GM18870 (cell line): ENCODE data around the gene ESPNL.

Experiments used
- ATAC-seq: cut with Tn5 transposase; IDR thresholded peaks from one replicate; pipeline ENCODE4 v1.9.1; 2021; ENCODE audit warnings: moderate library complexity; ENCODE audit not compliant: unreplicated experiment

ESPNL gene

DNA sequence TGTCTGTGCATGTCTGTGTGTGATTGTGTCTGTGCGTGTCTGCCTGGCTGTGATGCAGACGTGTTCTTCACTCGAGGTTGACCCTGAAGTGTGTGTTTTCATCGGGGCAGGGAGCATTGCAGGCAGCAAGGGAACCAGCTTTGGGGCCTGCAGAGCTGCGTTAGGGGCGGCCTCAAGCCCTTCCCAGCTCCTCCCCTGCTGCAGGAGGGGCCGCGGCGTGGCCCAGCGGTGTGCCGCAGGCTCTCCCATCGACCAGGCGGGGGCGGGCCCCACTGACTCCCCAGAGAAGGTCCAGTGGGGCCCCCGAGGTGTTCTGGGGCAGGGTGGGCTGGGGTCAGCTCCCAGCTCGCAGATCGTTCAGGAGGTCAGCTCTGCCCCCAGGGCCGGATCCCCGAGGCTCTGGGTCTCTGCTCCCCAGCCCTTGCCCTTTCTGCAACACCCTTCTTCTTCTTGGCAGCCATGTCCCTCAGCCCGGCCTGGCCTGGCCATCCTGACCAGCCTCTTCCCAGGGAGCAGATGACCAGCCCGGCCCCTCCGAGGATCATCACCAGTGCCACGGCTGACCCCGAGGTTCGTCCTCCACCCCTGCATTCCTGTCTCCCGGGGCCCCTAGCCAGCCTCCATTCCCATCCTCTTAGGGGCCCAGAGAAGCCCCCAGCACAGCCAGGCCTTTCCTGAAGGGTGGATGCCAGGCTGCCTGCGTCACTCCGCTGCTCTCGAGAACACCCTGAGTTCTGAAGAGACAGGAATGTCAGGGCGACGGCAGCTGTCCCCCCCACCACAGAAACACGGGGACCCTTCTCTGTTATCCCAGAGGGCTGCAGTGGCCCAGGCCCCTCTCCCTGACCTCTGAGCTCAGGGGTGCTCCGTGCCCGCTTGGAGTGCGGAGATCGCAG is 27.3 kb downstream of the ESPNL start:
- no peak for ATAC-seq

DNA sequence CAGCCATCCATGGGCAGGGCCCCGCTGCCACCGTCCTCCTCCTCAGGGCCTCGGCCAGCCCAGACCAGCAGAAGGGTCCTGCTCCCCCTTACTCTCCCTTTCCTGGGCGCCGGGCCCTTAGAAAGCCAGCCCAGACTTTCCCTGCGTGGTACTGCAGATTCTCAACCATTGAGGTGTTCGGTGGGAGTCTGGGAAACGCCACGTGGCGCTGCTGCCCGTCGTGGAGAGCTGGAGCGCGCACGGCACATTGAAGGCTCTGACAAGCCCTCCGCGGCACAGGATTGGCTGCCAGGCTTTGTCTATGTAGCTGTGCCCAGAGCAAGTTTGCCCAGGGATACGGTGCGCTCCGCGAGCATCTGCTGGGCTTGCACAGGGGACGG is 27.9 kb downstream of the ESPNL start:
- ATAC-seq: no peak

DNA sequence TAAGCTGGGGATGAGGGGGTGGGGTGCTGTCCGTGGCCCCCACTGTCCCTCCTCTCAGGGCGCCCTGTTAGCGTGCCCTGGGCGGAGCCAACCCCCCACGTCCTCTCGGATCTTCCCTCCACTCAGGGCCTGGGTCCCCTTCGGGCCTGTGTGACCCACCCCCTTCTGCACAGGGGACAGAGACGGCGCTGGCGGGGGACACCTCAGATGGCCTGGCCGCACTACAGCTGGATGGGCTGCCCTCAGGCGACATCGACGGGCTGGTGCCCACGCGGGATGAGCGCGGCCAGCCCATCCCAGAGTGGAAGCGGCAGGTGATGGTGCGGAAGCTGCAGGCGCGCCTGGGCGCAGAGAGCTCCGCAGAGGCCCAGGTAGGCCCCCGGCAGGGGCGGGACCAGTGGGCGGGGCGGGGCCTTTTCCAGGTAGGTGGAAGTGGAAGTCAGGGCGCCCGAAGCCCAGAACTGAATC is 28.4 kb downstream of the ESPNL start:
- ATAC-seq: no peak

- no peak for ATAC-seq
Observed at GRCh38 chr2:238129166-238130010, 29.2 kb downstream of the ESPNL start.

GRCh38 chr2:238130111-238130695 is 30.1 kb downstream of the ESPNL start:
- ATAC-seq: no peak

DNA sequence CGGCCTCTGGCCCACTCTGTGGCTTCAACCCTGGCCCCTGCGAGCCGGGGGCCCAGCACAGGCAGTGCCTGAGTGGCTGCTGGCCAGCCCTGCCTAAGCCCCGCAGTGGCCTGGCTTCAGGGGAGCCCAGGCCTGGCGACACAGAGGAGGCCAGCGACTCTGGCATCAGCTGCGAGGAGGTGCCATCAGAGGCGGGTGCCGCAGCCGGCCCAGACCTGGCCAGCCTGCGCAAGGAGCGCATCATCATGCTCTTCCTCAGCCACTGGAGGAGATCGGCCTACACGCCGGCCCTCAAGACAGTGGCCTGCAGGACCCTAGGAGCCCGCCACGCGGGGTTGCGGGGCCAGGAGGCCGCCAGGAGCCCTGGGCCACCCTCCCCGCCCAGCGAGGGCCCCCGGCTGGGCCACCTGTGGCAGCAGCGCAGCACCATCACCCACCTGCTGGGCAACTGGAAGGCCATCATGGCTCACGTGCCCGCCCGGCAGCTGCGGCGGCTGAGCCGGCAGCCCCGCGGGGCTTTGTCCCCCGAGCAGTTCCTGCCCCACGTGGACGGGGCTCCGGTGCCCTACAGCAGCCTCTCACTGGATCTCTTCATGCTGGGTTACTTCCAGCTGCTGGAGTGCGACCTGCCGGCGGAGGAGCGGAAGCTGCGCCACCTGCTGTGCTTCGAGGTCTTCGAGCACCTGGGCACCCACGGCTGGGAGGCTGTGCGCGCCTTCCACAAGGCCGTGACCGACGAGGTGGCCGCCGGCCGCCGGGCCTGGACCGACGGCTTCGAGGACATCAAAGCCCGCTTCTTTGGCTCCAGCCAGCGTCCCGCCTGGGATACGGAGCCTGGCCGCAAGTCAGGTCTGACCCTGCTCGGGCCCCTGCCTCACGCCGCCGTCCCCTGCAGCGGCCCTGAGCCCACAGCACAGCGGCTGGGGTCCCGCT is 30.8 kb downstream of the ESPNL start:
- no peak for ATAC-seq

DNA sequence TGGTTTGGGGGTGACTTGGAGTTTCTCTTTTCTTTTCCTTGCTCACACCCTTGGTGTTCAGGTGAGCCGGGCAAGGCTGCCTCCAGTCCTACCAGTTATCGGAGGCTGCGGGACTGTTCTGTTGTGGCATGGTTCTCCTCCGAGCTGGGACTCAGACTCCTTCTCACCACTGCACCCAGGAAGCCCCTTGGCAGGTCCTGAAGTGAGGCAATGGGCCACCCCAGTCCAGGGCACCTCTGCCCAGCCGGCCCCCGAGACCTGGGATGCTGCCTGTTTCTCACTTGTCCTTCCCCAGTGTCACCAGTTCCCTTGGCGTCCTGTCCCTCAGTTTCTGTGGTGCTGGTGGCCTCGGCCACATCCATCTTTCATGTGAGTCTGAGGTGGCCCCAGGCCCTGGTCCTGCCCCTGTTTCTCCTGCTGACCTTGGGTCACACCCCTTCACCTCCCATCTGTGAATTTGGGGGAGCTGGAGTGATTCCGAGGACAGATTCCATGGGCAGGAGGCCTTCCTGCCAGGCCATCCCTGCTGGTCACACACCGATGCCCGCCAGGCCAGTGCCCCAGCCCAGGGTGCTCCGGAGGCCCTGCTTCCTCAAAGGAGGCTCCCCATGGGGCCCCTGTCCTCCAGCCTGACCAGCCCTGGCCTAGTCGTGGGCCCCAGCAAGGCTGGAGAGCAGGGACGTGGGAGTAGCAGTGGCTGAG is 31.8 kb downstream of the ESPNL start:
- no peak for ATAC-seq

- no peak for ATAC-seq
Observed at GRCh38 chr2:238132463-238133450, 32.6 kb downstream of the ESPNL start.

GRCh38 chr2:238133499-238134392 is 33.6 kb downstream of the ESPNL start:
- no peak for ATAC-seq

DNA sequence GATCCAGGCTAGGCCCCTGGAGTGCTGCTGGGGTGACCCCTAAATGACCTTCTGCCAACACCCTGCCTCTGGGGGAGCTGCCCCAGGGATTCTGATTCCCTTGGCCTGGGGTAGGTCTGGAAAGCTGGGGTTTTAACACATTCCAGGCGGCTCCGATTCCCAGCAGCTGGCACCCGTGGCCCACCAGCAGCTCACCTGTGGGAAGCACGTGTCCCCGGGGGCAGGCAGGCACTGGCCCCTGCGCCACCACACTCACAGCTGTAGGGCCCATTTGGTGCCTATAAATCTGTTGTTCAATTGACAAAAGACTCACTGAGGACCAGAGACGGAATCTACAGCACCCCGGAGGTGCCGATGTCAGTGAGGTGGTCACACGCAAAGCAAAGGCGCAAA is 34.2 kb downstream of the ESPNL start:
- no peak for ATAC-seq

GRCh38 chr2:238135601-238136150 is 35.5 kb downstream of the ESPNL start:
- ATAC-seq: no peak

- no peak for ATAC-seq
Observed at GRCh38 chr2:238136820-238137537, 36.8 kb downstream of the ESPNL start.

DNA sequence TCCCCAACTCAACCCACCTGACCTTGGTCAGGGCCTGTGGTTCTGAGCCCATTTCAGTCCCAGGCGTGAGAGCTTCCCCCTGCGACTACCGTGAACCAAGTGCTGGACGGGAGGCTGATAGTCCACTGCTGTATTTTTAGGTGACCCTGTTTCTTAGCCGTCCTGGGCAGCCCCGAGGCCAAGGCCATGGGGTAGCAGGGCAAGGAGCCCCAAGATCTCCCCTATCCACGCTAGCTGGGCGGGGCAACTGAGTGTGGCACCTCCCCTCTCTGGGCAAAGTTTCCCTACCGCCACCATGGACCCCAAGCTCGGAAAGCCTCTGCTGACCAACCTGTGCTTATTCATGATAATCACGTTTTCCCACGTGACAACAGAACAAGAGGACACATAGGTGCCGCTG is 37.7 kb downstream of the ESPNL start:
- no peak for ATAC-seq

DNA sequence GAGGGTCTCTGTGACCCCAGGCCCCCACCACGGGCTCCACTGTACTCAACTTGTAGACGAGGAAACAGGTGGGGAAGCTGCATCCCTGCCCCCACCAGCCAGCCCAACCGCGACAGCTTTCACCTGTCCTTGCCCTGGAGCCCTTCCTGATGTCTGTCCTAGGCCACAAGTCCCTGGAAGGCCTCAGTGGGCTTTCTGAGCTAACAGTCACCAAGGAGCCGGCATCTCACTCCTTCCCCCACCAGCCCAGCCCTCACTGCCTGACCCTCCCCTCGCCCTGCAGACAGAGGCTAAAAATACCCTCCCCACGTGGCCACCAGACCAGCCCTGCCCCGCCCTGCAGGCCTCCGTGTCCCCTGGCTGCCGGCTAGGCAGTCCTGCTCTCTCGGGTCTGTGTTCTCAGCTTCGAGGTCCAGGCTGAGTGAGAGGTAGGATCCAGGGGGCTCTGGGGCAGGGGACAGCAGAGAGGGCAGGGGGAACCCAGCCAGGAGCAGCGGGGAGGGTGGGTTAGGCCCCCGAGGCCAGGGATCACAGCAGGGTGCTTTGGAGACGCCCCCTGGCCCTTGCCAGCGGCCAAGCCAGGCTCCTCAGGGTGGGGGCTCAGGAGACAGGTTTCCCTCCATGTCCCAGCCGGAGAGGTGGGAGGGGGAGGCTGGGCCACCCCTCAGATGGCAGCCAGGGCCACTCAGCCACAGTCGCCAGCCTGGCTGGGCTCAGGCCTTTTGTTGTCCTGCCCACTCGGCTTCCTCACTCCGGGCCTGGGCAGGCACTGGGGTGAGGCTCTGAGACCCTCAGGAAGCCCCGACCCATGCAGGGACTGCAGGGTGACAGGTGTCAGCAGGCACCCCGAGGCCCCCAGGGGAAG is 38.4 kb downstream of the ESPNL start, which contains the start of gene KLHL30:
TSS of gene KLHL30 (plus strand) at position 338 of the 865 bp plus-strand sequence. CDS start 2,087 bp downstream, outside the sequence.
- ATAC-seq: no peak

- ATAC-seq: no peak
Observed at GRCh38 chr2:238139196-238140039, 39.3 kb downstream of the ESPNL start.
